Activated naive CD4-positive, alpha-beta T cell treated with anti-CD3 and anti-CD28 coated beads, Interleukin-2, amount 50 U/mL, for 16 hours (primary cell): Measurements from ENCODE around the gene COX6B2.
"Not testable (repeated sequence)": the region's sequence is repeated elsewhere in the genome, so short reads cannot be mapped to it uniquely, and the experiment has no call there.

Source experiments
- DNase-seq: peaks from one replicate; pipeline ENCODE4 v3.0.0-alpha.2; 2020

The COX6B2 gene

DNA sequence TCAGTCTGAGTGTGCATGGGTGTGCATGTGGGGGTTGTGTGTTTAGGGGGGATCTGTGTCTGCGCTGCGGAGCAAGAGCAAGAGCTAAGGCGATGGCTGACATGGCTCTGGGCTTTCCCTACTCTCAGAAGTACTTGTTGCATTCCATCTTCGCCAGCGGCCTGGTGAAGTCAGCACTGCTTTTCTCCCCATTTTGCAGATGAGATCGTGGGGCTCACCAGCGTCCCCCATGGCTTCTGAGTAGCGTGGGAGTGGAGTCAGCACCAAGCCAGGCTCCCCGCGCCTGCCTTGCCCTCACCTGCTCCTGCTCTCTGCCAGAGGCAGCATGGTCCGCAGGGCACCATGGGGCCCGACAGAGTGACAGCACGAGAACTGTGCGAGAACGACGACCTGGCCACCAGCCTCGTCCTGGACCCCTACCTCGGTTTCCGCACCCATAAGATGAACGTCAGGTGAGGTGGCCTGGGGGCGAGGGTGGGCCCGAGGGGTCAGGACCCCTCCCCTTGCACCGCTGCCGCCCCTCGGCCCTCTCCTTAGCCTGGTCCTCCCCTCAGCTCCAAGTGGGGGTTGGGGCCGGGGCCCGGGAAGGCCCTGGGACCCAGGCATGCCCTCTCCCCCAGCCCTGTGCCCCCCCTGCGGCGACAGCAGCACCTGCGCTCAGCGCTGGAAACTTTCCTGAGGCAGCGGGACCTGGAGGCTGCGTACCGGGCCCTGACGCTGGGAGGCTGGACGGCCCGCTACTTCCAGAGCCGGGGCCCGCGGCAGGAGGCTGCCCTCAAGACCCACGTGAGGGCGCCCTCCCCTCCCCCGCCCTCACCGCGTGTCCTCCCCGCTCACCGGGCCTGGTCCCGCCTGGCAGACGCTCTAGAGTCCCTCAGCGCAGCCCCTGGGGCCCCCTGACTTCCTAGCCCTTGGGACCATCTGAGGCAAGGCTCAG, 12.7 kb downstream of the COX6B2 start:
- DNase-seq, result no peak

DNA sequence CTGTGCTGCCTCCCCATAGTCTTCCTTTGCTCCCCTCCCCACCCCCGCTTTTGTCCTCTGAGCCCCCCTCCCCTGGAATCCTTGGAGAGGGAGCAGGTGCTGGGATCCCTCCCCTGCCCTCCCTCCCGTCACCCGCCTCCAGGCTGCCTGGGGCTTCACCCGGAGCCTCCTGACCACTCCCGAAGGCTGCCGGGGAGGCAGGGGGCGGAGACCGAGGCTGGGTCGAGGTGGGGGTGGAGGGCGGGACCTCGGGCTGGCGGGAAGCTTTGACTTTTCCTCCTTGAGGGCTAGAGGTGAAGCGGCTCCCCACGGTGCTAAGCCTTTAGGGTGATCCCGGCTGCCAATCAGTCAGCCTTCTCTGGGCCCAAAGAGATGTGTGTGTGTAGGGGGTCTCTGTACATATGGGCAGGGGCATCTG, 13.3 kb downstream of the COX6B2 start:
- peak; percentile 59 for DNase-seq

- DNase-seq, result no peak
Measured at GRCh38 chr19:55340784-55341147, 13.8 kb downstream of the COX6B2 start.

- DNase-seq, result no peak
Measured at GRCh38 chr19:55339889-55340783, 14.4 kb downstream of the COX6B2 start.

- DNase-seq, result peak; percentile 100
Measured at GRCh38 chr19:55339105-55339888, 15.2 kb downstream of the COX6B2 start, which contains the start of gene KMT5C. Gene KMT5C (plus strand): TSS chr19:55339876. CDS start chr19:55341937, 2,061 bp downstream.

DNA sequence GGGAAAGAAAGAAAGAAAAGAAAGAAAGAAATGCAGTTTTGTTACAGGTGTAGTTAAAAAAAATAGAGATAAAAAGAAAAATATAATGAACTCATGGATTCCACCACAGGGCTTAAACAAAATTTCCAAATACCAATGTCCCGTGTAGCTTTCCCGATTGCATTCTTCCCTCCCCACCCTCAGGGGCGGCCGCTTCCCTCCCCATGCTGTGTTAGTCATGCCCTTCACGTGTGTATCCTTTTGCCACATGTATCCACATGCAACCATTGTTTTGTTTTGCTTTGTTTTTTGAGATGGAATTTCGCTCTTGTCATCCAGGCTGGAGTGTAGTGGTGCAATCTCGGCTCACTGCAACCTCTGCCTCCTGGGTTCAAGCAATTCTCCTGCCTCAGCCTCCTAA, 18.4 kb downstream of the COX6B2 start:
- DNase-seq, result no peak

DNA sequence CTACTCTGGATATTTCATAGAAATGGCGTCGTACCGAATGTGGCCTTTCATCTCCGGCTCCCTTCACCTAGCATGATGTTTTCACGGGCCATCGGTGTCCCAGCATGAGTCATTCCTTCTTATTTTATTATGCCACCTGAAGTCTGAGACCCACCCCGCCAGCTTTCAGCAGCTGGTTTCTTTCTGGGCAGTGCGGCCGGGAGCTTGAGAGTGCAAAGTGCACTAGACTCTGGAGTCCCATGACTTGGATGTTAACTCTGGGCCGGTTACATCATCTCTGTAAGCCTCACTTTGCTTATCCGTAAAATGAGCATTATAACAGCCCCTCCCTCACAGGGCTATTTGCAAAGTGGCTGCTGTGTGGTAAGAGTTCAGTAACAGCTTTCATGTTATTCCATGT, 20.6 kb downstream of the COX6B2 start:
- DNase-seq, result no peak

GRCh38 chr19:55329791-55330190, 24.7 kb downstream of the COX6B2 start:
- DNase-seq, result not testable (repeated sequence)

DNA sequence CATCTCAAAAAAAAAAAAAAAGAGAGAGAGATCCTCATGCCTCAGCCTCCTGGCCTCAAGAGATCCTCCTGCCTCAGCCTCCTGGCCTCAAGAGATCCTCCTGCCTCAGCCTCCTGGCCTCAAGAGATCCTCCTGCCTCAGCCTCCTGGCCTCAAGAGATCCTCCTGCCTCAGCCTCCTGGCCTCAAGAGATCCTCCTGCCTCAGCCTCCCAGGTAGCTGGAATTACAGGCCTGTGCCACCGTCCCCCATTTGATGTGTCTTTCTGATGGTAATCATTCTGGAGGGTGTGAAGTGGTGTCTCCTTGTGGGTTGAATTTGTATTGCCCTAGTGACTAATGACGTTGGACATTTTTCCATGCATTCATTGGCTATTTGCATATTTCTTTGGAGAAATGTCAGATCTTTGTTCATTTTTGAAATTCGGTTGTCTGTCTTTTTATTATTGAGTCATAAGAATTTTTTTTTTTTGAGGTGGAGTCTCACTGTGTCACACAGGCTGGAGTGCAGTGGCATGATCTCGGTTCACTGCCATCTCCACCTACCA, 25.7 kb downstream of the COX6B2 start:
- not testable (repeated sequence) for DNase-seq

GRCh38 chr19:55325172-55325571, 29.3 kb downstream of the COX6B2 start, which contains the start of gene TMEM150B:
Gene TMEM150B (minus strand): TSS chr19:55325341. CDS start chr19:55321036, 4,305 bp downstream.
- no peak for DNase-seq

- no peak for DNase-seq
Measured at GRCh38 chr19:55324662-55325061, 29.9 kb downstream of the COX6B2 start.

GRCh38 chr19:55322204-55322885, 32.2 kb downstream of the COX6B2 start:
- DNase-seq, result no peak

DNA sequence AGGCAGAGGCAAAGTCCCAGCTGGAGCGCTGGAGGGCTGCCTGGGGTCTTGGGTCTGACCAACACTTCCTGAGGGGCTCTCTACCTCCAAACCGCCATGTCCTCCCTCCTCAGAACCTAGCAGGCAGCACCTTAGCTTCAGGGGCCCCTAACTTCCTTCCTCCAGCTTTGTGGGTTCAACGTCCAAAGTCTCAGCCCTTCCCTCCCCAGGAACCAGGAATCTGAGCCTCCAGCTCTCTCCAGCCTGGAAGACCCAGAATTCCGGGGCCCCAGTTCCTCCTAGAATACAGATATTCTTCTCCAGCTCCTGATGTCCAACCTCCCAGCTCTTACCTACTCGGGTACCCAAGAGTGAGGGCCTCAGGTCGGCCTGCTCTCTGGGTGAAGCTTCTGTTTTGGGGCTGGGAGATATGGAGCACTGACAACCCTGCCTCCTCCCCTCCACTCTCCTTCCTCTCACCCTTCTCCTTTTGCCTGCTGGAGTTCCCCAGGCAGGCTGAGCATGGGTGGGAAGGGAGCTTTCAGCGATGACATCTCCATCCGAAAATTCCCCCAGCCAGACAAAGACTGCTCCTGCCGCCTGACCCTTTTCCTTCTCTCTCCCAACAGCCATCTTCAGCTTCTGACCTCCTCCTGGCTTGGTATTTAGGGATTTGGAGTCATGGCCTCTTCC, 32.9 kb downstream of the COX6B2 start:
- no peak for DNase-seq

DNA sequence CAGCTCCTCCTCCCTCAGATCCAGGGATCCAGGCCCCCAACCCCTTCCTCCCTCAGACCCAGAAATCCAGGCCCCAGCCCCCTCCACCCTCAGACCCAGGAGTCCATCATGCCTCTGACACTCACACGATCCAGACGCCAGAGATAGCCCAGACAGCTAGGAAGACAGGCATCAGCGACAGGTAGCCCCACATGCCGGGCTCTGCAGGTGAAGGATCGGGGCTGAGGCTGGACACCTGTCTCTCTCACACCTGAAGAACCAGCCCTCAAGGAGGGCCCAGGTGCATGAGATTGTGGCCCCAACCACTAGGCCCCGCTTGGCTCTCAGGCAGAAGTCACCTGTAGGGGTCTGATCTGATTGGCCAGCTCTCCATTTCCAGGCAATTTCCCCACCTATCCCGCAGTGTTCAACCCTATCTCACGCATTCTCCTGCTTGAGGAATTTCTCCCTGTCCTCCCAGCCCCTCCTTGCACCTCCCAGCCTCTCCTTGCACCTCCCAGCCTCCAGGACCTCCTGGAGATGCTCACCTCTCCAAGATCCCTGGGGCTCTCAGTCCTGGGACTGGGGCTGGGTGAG, 33.6 kb downstream of the COX6B2 start:
- no peak for DNase-seq

DNA sequence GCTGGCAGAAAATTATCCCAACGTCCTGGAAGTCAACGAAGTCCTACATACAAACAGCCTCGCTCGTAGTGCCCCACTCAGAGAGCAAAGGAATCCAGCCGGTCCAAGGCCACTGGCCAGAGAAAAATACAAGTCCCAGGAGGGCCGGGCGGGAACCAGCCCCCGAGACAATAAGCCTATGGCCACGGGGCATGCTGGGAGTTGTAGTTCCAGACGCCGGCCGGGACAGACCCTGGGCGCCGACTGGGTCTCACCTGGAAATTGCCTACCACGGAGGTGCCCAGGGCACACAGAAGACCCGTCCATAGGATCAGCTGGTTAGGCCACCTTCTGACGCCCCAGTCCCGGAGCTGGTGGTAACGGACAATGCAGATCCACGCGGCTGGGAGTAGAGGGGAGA, 34.7 kb downstream of the COX6B2 start:
- DNase-seq, result no peak

DNA sequence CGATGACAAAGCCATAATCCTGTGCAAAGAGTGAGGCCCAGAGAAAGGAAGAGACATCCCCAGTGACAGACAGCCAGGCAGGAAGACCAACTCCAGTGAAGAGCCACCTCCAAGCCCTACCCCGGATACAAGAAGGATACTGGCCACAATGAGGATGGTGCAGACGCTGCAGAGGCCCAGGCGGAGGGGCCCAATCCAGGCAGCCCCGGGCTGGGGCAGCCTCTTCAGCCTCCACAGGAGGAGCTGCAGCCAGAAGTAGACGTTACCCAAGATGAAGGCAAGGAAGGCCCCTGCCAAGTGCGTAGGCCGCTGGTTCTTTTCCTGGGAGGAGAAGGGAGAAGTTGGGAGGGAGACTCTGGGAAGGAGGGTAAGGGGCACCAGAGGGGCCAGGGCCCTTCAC, 37.9 kb downstream of the COX6B2 start:
- DNase-seq, result no peak

DNA sequence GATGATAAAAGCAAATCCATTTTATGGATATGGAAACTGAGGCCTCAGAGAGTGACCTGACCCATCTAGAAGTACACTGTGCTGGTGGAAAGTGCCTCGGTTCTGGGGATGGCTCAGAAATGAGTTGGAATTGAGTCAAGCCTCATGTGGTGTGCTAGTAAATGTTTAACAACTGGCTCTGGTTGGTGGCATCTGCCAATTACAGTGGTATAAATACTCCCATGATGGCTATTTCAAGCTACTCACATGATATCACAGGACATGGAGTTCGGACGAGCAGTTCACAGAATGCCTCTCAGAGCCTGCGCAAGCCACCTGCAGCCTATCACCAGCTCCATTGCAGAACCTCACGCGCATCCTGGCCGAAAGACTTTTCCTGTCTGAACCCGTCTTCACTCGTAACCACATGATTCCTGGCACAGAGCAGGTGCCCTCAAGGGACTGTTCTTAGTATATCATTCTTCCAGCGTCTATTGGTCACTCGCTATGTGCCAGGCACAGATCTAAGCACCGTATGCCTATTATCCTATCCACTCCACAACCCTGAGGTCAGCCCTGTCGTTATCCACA, 38.5 kb downstream of the COX6B2 start:
- no peak for DNase-seq

DNA sequence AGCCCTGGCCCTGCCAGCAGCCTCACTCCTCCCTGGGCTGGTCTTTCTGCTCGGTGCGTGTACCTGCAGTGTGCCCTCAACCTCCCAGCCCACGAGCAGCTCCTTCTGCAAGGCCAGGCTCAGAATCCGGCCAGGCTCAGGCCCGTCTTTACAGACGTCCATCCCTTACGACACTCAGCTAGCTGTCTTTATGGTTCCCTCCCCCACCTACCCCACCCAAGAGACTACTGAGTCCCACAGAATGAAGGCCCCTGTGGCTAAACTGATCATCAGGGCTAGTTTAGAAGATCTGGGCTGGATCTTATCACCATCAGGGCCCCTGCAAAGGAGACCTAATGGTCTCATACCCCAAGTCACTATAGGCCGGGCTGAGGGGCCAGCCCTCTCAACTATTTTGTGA, 40.1 kb downstream of the COX6B2 start:
- no peak for DNase-seq

DNA sequence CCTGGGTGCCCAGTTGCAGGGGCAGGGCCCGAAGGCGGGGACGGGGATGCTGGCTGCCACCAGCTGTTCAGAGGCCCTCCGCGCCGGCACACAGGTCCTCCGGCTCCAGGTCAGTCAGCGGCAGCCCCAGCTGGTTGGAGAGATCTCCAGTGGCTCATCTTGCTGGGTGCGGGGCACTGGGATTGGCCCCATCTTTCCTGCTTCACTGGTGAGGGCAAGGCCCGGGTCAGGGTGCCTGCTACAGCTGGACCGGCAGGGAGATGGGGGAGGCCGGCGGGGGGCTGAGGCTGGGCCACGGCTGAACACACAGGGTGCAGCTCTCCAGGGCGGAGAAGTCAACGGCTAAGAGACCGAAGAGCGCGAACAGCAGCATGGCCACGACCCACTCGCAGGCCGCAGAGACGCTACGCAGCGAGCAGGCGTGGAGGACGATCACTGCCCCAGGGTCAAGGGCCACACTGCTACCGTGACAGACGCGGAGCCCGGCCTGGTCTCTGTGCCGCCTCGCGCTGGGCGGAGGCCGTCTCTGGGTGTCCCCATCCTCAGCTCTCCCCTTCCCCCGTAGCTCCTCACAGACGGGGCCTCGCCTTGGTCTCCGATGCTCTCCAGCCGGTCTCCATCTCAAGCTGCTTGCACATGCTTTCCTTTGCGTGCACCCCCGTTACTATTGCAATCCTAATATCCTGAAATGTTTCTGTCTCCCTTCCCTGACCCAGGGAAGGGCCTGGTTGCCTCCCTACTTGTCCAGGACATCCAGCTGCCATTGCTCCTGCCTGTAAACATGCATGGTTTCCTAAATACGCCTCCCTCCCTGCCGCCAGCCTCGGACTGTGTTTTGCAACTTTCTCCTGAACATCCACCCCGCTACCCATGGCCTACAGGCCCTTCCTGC, 41.7 kb downstream of the COX6B2 start:
- no peak for DNase-seq
